DOHH2 (cell line): ENCODE measurements around the gene DCP1A.

Experiments used
- H3F3A ChIP-seq: fragments of 200-600 bp; sonication (generic), shearing (Covaris generic); 2 replicates; pipeline ENCODE4 v1.6.0; 2016; ENCODE audit warnings: antibody characterized with exemption, mild to moderate bottlenecking; ENCODE audit not compliant: control insufficient read depth, insufficient read depth
- H3K27ac ChIP-seq: fragments of 200-600 bp; sonication (generic); 2 replicates; pipeline ENCODE4 v1.5.1; 2014; ENCODE audit warnings: low read depth, mild to moderate bottlenecking, low read length, moderate library complexity
- H3K27me3 ChIP-seq: fragments of 200-600 bp; sonication (generic); 2 replicates; pipeline ENCODE4 v1.6.1; 2014; ENCODE audit warnings: mild to moderate bottlenecking, low read length, mixed read lengths; ENCODE audit not compliant: control insufficient read depth
- H3K36me3 ChIP-seq: fragments of 200-600 bp; sonication (generic); 2 replicates; pipeline ENCODE4 v1.6.1; 2014; ENCODE audit warnings: mild to moderate bottlenecking, low read length, moderate library complexity, mixed read lengths; ENCODE audit not compliant: control insufficient read depth
- H3K4me1 ChIP-seq: fragments of 200-600 bp; sonication (generic); 2 replicates; pipeline ENCODE4 v1.6.1; 2014; ENCODE audit warnings: mild to moderate bottlenecking, low read length, mixed read lengths; ENCODE audit not compliant: control insufficient read depth
- H3K4me2 ChIP-seq: fragments of 200-600 bp; sonication (generic); 2 replicates; pipeline ENCODE4 v1.6.0; 2014; ENCODE audit warnings: mild to moderate bottlenecking, low read length, moderate library complexity
- H3K4me3 ChIP-seq: fragments of 200-600 bp; sonication (generic); 2 replicates; pipeline ENCODE4 v1.5.1; 2014; ENCODE audit warnings: mild to moderate bottlenecking, low read length, mixed read lengths
- H3K79me2 ChIP-seq: fragments of 200-600 bp; sonication (generic); 2 replicates; pipeline ENCODE4 v1.6.1; 2014; ENCODE audit warnings: mild to moderate bottlenecking, low read length, mixed read lengths; ENCODE audit not compliant: control insufficient read depth
- H3K9me2 ChIP-seq: fragments of 200-600 bp; sonication (generic); replicated peaks from 2 replicates; pipeline ENCODE4 v1.6.1; 2014; ENCODE audit warnings: mild to moderate bottlenecking, low read length, mixed read lengths; ENCODE audit not compliant: control insufficient read depth
- H3K9me3 ChIP-seq: fragments of 200-600 bp; sonication (generic); 2 replicates; pipeline ENCODE4 v1.6.1; 2014; ENCODE audit warnings: antibody characterized with exemption, low read length, mixed read lengths; ENCODE audit not compliant: control insufficient read depth, insufficient read depth
- H4K20me1 ChIP-seq: fragments of 200-600 bp; sonication (generic); 2 replicates; pipeline ENCODE4 v1.6.0; 2014; ENCODE audit warnings: low read depth, mild to moderate bottlenecking, antibody characterized with exemption, low read length, moderate library complexity; ENCODE audit not compliant: control insufficient read depth, insufficient read depth
- CTCF ChIP-seq: fragments of 200-600 bp; sonication (generic); IDR thresholded peaks from one replicate; pipeline ENCODE4 v1.5.1; 2014; ENCODE audit warnings: antibody characterized with exemption, mild to moderate bottlenecking, low read depth, low read length; ENCODE audit not compliant: poor library complexity, severe bottlenecking
- EZH2phosphoT487 ChIP-seq: fragments of 200-600 bp; sonication (generic); IDR thresholded peaks from 2 replicates; pipeline ENCODE4 v1.6.1; 2017; ENCODE audit warnings: borderline replicate concordance, mild to moderate bottlenecking, antibody characterized with exemption, low read length, moderate library complexity, mixed read lengths

The DCP1A gene

DNA sequence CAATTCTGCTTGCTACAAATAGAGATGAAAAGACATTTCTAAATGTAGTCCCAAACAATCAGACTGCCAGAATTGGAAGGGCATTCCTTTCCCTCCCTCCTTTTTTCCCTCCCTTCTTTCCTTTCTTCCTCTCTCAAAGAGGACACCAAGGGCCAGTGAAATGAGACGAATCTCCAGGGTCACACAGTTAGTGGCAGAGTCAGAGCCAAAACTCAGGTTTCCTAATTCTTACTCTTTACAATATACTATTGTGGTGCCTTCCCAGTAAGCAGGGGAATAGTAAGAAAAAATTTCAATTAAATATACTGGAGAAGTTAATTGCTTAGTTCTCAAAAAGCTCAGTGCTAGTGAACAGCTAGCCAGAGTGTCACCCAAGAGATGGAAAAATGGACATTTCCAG lies 33.0 kb upstream of the DCP1A start:
- Histone ChIP-seq H3F3A (no peaks in the 10 kb centered on the region), H3K9me2 (no peaks in the 10 kb centered on the region), H3K9me3 (no peaks in the 10 kb centered on the region), H3K27ac (no peak overlapping the region), H3K4me2 (no peak overlapping the region), H4K20me1 (no peaks in the 10 kb centered on the region), H3K27me3 (peaks cover 16% of the 10 kb centered on the region), H3K4me1 (no peaks in the 10 kb centered on the region), H3K4me3 (no peak overlapping the region), H3K36me3 (no peaks in the 10 kb centered on the region), H3K79me2 (no peaks in the 10 kb centered on the region)
- TF ChIP-seq EZH2phosphoT487: no peak

GRCh38 chr3:53379898-53380297 lies 32.6 kb upstream of the DCP1A start:
- Histone ChIP-seq H3F3A (no peaks in the 10 kb centered on the region), H4K20me1 (no peaks in the 10 kb centered on the region), H3K9me2 (no peaks in the 10 kb centered on the region), H3K4me2 (no peak overlapping the region), H3K36me3 (no peaks in the 10 kb centered on the region), H3K79me2 (no peaks in the 10 kb centered on the region), H3K4me1 (no peaks in the 10 kb centered on the region), H3K9me3 (no peaks in the 10 kb centered on the region), H3K27ac (no peak overlapping the region), H3K4me3 (no peak overlapping the region), H3K27me3 (peaks cover 16% of the 10 kb centered on the region)
- TF ChIP-seq CTCF (no peak), EZH2phosphoT487 (no peak)

DNA sequence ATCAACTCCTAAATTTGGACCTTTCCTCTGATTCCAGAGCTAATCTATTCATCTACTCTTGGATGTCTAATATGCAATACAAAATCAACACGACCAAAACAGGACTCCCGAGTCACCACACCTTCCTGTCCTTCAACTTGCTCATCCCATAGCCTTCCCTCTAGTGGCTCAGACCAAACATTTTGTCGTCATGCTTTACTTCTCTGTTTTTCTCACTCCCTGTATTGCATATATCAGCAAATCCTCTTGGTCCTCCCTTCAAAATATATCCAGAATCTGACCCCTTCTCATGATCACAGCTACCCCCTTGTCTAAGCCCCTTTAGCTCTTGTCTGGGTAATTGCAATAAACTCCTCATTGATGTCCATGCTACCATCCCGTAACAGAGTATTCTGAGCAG lies 30.5 kb upstream of the DCP1A start:
- H3K36me3 ChIP-seq: no peaks in the 10 kb centered on the region
- no peak overlapping the region for H3K4me3 ChIP-seq
- no peaks in the 10 kb centered on the region for H3K9me2 ChIP-seq
- no peaks in the 10 kb centered on the region for H3K9me3 ChIP-seq
- no peaks in the 10 kb centered on the region for H3K79me2 ChIP-seq
- no peaks in the 10 kb centered on the region for H3F3A ChIP-seq
- H3K27ac ChIP-seq: no peak overlapping the region
- TF ChIP-seq EZH2phosphoT487 (no peak), CTCF (no peak)
- no peak overlapping the region for H3K4me2 ChIP-seq
- H3K27me3 ChIP-seq: peaks cover 12% of the 10 kb centered on the region
- no peaks in the 10 kb centered on the region for H3K4me1 ChIP-seq
- no peaks in the 10 kb centered on the region for H4K20me1 ChIP-seq

- Histone ChIP-seq H3K9me2 (no peaks in the 10 kb centered on the region), H3K4me2 (no peak overlapping the region), H3K9me3 (no peaks in the 10 kb centered on the region), H3K27ac (no peak overlapping the region), H3K27me3 (peaks cover 7% of the 10 kb centered on the region; the same call in 1 of the 2 replicates), H4K20me1 (no peaks in the 10 kb centered on the region), H3F3A (no peaks in the 10 kb centered on the region), H3K4me3 (no peak overlapping the region), H3K4me1 (no peaks in the 10 kb centered on the region), H3K79me2 (no peaks in the 10 kb centered on the region), H3K36me3 (no peaks in the 10 kb centered on the region)
- TF ChIP-seq CTCF (no peak), EZH2phosphoT487 (no peak)
Observed at GRCh38 chr3:53376679-53377078, 29.3 kb upstream of the DCP1A start.
